ENCODE measurements around the gene GPS1.

Gene GPS1

DNA sequence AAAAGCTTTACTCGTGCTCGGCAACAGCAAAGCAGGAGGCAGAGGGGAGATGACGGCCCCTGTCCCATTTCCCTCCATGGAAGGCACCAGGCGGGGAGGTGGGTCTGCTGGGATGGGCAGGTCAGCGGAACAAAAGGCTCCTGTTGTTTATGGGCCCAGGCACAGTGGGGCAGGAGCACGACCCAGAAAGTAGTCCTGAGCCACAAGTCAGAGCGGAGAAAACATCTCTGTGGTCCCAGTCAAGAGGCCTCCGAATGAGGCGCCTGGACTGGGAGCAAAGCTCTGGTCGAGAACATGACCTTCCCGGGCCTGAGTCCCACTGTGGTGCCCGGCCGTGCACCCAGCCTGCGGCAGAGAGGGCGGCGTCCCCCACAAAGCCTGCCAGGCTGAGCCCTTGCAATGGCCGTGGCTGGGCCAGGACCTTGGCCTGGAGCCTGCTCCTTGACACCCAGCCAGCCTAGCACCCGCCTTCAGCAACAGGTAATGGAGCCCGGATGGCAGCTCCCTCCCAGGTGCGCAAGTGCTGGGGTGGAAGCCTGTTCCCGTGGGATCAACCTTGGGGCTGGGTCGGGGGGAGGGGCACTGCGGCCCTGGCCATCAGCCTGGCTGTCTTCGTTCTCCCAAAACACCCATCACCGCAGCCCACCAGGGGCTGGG is 3.7 kb upstream of the GPS1 start:
- DNase-seq (ENCODE audit: low read depth), result no peak
- H3K4me3 ChIP-seq (ENCODE audit: low read depth, low read length), result no peak overlapping the region
- TF ChIP-seq, protein P1, sequence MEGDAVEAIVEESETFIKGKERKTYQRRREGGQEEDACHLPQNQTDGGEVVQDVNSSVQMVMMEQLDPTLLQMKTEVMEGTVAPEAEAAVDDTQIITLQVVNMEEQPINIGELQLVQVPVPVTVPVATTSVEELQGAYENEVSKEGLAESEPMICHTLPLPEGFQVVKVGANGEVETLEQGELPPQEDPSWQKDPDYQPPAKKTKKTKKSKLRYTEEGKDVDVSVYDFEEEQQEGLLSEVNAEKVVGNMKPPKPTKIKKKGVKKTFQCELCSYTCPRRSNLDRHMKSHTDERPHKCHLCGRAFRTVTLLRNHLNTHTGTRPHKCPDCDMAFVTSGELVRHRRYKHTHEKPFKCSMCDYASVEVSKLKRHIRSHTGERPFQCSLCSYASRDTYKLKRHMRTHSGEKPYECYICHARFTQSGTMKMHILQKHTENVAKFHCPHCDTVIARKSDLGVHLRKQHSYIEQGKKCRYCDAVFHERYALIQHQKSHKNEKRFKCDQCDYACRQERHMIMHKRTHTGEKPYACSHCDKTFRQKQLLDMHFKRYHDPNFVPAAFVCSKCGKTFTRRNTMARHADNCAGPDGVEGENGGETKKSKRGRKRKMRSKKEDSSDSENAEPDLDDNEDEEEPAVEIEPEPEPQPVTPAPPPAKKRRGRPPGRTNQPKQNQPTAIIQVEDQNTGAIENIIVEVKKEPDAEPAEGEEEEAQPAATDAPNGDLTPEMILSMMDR (IDR thresholded peaks at IDR 0.05; ENCODE audit: control insufficient read depth, extremely low read depth, insufficient read depth), result no peak

DNA sequence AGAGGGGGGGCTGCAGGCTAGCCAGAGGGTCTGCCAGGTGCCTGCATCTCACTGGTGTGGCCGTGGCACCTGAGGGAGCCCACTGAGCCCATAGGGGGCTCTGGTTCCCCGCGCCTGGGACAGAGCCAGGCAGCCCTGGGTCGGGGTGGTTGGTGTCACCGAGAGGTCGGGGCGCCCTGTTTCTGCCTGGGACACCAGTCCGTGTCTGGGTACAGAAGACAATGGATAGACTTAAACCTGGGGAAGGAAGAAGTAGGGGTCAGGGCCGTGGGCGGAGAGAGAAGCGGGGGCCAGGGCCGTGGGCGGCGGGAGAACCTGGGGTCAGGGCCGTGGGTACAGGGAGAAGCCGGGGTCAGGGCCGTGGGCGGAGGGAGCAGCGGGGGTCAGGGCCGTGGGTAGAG is 3.1 kb upstream of the GPS1 start:
- DNase-seq (ENCODE audit: low read depth), result no peak
- TF ChIP-seq, protein P1 (IDR thresholded peaks at IDR 0.05; ENCODE audit: control insufficient read depth, extremely low read depth, insufficient read depth), result no peak
- H3K4me3 ChIP-seq (ENCODE audit: low read depth, low read length), result no peak overlapping the region

DNA sequence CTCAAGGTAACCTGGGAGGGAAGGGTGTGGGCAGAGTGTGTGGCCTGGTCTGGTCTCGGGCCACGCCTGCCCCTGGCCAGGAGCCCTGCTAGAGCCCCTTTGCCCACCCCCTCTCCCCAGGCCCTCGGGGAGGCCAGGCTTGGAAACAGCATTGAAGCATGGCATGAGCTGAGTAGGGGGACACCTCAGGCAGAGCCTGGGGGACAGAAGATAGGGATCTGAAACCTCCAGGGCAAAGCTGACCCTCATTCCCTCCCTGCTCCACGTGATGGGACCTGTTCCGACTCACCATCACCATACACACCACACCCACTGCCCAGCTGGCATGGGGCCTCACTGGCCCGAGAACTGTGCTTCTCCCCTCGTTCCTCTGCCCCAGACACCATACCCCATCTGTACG is 2.6 kb upstream of the GPS1 start:
- H3K4me3 ChIP-seq (ENCODE audit: low read depth, low read length), result no peak overlapping the region
- no peak for DNase-seq (ENCODE audit: low read depth)
- TF ChIP-seq, protein P1 (IDR thresholded peaks at IDR 0.05; ENCODE audit: control insufficient read depth, extremely low read depth, insufficient read depth), result no peak

DNA sequence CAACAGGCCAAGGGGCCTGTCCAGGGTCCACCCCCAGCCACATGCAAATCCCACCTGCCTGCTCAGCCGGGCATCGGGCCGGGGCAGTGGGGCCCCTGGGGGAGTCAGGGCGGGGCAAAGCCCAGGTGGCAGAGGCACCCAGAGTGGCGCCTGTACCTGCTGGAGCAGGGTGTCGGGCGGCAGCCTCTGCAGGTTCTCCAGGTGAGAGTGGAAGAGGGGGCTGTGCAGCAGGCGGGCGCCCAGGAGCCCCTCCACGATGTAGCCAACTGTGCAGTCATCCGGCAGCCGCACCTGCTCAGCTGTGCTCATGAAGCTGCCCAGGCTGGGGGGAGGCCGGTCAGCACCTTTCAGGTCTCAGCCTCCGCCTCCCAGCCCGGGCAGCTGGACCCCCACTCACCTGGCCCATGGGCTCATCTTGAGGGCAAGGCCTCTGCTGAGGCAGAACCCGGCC is 2.2 kb upstream of the GPS1 start:
- TF ChIP-seq, protein P1 (IDR thresholded peaks at IDR 0.05; ENCODE audit: control insufficient read depth, extremely low read depth, insufficient read depth), result no peak
- DNase-seq (ENCODE audit: low read depth), result no peak
- H3K4me3 ChIP-seq (ENCODE audit: low read depth, low read length), result no peak overlapping the region

DNA sequence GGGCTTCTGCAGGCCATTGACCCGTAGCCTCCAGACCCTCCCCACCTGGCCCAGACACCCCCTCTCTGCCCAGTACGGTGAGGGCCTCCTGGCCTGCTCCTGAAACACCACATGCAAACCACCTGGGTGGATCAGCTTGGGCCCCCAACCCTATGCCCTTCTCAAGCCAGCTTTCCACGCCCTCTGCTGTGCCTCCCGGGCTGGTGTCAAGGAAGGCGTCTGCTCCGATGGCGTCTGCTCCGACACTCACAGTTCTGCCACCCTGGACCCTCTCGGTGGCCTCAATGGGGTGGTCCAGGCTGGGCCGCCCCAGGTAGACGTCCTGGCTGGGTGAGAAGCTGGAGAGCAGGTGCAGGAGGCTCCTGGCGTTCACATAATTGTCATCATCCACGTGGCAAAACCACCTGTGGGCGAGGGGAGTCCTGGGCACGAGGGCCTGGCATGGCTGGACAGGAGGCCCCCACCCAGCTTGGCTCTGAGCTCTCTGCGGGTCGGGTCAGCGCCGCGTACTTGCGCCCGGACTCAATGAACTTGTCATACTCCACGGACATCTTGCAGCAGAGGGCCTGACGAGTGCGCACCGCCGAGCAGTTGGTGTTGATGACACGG is 1.4 kb upstream of the GPS1 start:
- peak overlapping the region; percentile 89 for H3K4me3 ChIP-seq (ENCODE audit: low read depth, low read length)
- TF ChIP-seq, protein P1 (IDR thresholded peaks at IDR 0.05; ENCODE audit: control insufficient read depth, extremely low read depth, insufficient read depth), result no peak

DNA sequence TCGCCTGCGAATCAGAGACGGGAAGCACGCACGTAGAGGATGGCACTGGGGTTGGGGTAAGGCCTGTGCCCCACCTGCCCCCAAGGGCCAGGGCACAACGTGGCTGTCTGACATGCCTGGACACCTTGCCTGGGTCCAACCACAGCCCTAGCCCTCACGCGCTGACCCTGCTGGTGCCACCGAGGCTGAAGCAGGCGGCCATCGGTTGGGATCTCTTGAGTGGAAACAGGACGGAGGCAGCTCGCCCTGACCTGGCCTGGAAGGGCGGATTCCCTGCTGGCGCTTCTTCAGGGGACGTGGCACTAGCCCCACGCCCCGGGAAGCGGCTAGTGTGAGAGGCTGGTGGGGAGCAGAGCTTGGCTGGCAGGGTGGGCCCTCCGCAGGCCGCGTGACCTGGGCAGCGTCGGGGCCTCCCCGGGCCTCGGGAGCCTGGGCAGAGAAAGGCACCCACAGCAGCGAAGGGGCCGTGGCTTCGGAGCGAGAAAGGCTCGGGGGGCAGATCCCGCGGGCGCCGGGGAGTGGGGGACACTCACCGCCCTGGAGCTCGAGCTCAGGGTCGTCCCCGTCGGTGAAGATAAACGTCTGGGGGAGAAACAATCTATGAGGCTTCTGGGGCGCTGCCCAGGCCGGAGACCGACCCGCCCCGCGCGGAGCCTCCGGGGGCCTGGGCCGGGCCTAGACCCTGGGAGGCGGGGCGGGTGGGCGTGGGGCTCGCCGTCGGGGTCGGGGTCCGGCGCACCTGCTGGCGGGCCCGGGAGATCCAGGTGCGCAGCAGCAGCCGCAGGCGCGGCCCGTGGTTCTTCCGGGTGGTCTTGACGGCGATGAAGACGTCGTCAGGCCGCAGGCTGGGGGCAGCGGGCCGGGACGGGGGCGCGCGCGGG is 697 bp upstream of the GPS1 start:
- DNase-seq (ENCODE audit: low read depth), result no peak
- TF ChIP-seq, protein P1 (IDR thresholded peaks at IDR 0.05; ENCODE audit: control insufficient read depth, extremely low read depth, insufficient read depth), result no peak
- H3K4me3 ChIP-seq (ENCODE audit: low read depth, low read length), result peak overlapping the region; percentile 89

More for the DNA sequence above, 1.4 kb upstream of the GPS1 start:
- DNase-seq (ENCODE audit: low read depth), result no peak
